ENCODE measurements around the gene SHOX. TPM values are rescaled to one million over a fixed set of nuclear protein-coding genes. Genes with fewer than 3 reads are reported as not detected.
A peak's percentile ranks its signal among the peaks of the same experiment; 100 is the strongest.

The SHOX gene
- total and polyA plus RNA-seq, 2 experiments from 2014 or later = not detected

- no peaks in the 10 kb centered on the region for H3K4me1 ChIP-seq (ENCODE audit: insufficient read depth)
- H3F3A ChIP-seq (ENCODE audit: insufficient read depth) = no peaks in the 10 kb centered on the region
- no peaks in the 10 kb centered on the region for H4K20me1 ChIP-seq (ENCODE audit: insufficient read depth)
- in situ Hi-C loops (cut with MboI) = no loop called here
- TF ChIP-seq EZH2 (IDR thresholded peaks at IDR 0.05; ENCODE audit: insufficient read depth, poor library complexity, severe bottlenecking) (no peak), EZH2phosphoT487 (IDR thresholded peaks at IDR 0.05; ENCODE audit: insufficient read depth, low read depth) (no peak)
- no peaks in the 10 kb centered on the region for H3K9me2 ChIP-seq (ENCODE audit: insufficient read depth)
- no peak overlapping the region for H3K4me2 ChIP-seq (ENCODE audit: unreplicated experiment)
- no peaks in the 10 kb centered on the region for H3K36me3 ChIP-seq (ENCODE audit: low read depth)
- H3K4me3 ChIP-seq = no peak overlapping the region
- no peaks in the 10 kb centered on the region for H3K79me2 ChIP-seq (ENCODE audit: insufficient read depth)
- no peak overlapping the region for H3K27ac ChIP-seq
- no peak overlapping the region for H2AFZ ChIP-seq
- 9 to 11% methylated on average over 3 of the region's 3 CpGs for WGBS, 2 experiments (ENCODE audit: low coverage in 1 of 2, low lambda C conversion rate in 2 of 2, missing lambda C conversion rate in 2 of 2)
- H3K9ac ChIP-seq = no peak overlapping the region
- H3K27me3 ChIP-seq (replicated peaks; ENCODE audit: insufficient read depth) = no peaks in the 10 kb centered on the region
- peak; percentile 4 for DNase-seq
- H3K9me3 ChIP-seq (ENCODE audit: low read depth) = no peaks in the 10 kb centered on the region
Observed at GRCh38 chrX:703866-704265, 73.3 kb downstream of the SHOX start.

Other genes with a start within 250 kb of the SHOX start
- 16.6 and 20.5 TPM in 2 replicates for gene PPP2R3B, start 243.9 kb upstream of the SHOX start, total RNA-seq (2014; rRNA removed; shearing (Covaris generic))
- gene PPP2R3B, start 243.9 kb upstream of the SHOX start, polyA plus RNA-seq (2016; fragmentation: Nextera tagmentation; extraction: Ambion mirVana) = 4.7 and 7.4 TPM in 2 replicates